Esophagus muscularis mucosa (tissue), 3 donors: Measurements from ENCODE around the gene HOXB6.

Experiments used
- CTCF ChIP-seq, 3 experiments: fragments of 200-600 bp in 2 of 3; fragments of 450-650 bp in 1 of 3; sonication (generic) in 2 of 3; IDR thresholded peaks; one replicate each; pipeline ENCODE4 v1.5.1; 2017 to 2019; ENCODE audit warnings: antibody characterized with exemption in 3 of 3, mild to moderate bottlenecking in 2 of 3, moderate library complexity in 1 of 3
- POLR2A ChIP-seq: fragments of 450-650 bp; IDR thresholded peaks from one replicate; pipeline ENCODE4 v1.6.1; 2017; ENCODE audit warnings: antibody characterized with exemption, moderate library complexity, mild to moderate bottlenecking, low read depth

- TF ChIP-seq CTCF (IDR thresholded peaks at IDR 0.05) (no peak), POLR2A (no peak)
These were observed 11.4 kb upstream of the HOXB6 start for GRCh38 chr17:48615963-48616716.
